ENCODE results near the gene LMBRD1. TPM values are rescaled to one million over a fixed set of nuclear protein-coding genes. Genes with fewer than 3 reads are reported as not detected.

Gene LMBRD1
- total RNA-seq, 4 donors from 2014 or later = 24.4 to 32.9 (median 28.9) TPM

DNA sequence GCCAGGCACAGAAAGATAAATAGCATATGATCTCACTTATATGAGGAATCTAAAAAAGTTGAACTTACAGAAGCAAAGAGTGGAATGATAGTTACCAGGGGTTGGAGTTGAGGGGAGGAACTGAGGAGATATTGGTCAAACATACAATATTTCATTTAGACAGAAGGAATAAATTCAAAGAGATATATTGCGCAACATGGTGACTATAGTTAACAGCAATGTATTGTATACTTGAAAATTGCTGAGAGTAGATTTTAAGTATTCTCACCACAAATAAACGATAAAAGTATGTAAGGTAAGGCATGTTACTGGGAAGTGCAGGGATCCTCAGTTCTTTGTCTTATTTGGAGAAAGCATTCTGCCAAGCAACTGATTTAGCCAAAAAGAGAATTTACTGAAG is 171.9 kb downstream of the LMBRD1 start:
- Histone ChIP-seq H3K4me3 (no peak overlapping the region), H3K36me3 (no peaks in the 10 kb centered on the region), H3K9me3 (no peaks in the 10 kb centered on the region), H3K27me3 (no peaks in the 10 kb centered on the region), H3K4me1 (no peaks in the 10 kb centered on the region), H3K27ac (no peak overlapping the region)
- in situ Hi-C loops (cut with MboI; ENCODE audit: low sequenced_read_pairs in 4 of 4) (no loop called here), intact Hi-C loops (cut with DNase I; ENCODE audit: low total_unique reads) (no loop called here)
- DNase-seq = no peak
- no peak for ATAC-seq
- TF ChIP-seq POLR2A (IDR thresholded peaks at IDR 0.05) = no peak
- TF ChIP-seq, protein P1, sequence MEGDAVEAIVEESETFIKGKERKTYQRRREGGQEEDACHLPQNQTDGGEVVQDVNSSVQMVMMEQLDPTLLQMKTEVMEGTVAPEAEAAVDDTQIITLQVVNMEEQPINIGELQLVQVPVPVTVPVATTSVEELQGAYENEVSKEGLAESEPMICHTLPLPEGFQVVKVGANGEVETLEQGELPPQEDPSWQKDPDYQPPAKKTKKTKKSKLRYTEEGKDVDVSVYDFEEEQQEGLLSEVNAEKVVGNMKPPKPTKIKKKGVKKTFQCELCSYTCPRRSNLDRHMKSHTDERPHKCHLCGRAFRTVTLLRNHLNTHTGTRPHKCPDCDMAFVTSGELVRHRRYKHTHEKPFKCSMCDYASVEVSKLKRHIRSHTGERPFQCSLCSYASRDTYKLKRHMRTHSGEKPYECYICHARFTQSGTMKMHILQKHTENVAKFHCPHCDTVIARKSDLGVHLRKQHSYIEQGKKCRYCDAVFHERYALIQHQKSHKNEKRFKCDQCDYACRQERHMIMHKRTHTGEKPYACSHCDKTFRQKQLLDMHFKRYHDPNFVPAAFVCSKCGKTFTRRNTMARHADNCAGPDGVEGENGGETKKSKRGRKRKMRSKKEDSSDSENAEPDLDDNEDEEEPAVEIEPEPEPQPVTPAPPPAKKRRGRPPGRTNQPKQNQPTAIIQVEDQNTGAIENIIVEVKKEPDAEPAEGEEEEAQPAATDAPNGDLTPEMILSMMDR (IDR thresholded peaks at IDR 0.05 in 4 of 5, conservative IDR thresholded peaks at IDR 0.05 in 1 of 5) = no peak

Other genes starting within 250 kb of the LMBRD1 start
- gene COL19A1, start 69.5 kb upstream of the LMBRD1 start, total RNA-seq = under 1 TPM; 0.05 to 0.65 (median 0.14) TPM